T-helper 1 cell (primary cell): ENCODE data around the gene KCNH1.

ENCODE experiments used
- DNase-seq, 5 donors: peaks; one replicate each; pipeline ENCODE4 v3.0.0-alpha.2; 2012 to 2020

The KCNH1 gene

DNA sequence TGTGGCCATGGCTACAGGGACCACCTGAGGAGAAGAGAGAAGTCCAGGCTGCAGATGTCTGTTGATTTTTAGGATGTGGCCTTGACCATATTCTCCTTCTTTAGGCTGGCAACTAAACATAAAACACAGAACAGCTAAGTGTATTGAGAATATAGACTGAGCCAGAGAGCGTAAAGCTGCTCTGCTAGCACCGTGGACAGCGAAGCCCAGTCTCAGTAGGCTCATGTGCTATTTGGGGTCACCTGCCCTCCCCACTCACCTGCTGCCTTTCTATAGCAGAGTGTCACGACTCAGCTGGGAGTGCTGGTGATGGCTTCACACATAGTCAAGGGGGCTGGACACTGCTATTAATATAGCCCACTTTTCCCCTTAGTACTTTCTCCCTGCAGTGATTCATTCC, 278.5 kb downstream of the KCNH1 start:
- no peak for DNase-seq

DNA sequence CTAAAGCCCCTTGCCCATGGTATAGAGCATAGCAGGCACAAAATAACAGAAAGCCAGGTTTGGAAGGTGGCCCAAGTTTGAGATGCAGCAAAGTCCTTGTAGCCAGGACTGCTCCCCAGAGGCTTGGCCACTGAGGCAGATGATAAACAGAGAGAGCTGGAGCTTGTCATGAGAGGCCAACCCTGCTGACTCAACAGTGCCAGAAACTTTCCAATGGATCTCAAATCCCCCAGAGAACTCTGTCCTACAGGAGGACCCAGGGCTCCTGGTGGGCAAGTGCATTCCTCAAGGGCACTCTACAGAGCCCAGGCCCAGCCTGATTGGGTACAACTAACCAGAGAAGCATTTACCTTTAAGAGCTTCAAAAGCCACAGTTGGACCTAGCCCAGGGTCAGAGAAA, 280.7 kb downstream of the KCNH1 start:
- DNase-seq: no peak

- no peak for DNase-seq
These were observed 283.4 kb downstream of the KCNH1 start for GRCh38 chr1:210850556-210850955.

DNA sequence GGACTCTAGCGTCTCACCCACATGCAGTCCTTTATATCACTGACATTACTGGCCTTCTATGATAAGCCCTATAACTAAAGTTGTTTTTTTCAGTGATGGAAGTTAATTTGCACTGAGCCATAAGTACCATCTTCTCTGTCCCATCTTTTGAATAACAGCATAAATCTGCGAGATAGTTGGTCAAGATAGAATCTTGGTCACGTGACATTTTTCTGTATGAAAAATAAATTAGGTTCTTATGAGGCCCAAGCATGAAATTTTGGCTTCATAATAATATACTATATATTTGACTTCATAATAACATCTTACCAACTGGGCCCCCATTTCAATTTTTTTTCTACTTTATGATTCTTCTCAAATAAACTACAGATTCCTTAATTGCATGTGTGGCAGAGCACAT, 285.5 kb downstream of the KCNH1 start:
- DNase-seq: no peak

GRCh38 chr1:210841926-210842625, 291.9 kb downstream of the KCNH1 start:
- no peak for DNase-seq

- no peak for DNase-seq
These were observed 303.6 kb downstream of the KCNH1 start for GRCh38 chr1:210830034-210831028.

DNA sequence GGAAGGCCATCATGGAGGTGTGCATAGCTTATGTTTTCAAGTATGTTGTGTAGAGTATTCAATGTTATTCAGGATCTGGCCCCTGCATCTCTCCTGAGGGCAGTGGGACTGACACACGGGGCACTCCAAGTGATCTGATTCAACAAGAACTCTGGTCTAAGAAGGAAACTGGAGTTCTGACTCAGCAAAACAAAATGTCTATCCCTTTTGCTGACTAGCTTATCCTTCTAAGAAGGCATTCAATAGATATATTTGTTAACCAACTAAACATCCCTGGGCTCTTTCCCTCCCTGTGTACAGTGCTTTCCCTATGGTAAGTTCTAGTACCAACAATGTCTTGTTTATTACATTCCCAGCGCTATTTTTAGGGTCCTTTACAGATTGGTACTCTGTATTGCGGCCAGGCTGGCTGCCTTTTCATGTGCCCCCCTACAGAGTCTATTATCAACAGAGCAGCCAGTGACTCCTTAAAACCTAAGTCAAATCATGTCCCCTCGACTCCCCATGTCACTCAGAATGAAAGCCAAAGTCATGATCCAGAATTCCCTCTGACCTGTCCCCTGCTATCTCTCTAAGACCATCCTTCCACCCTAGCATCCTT, 304.9 kb downstream of the KCNH1 start:
- DNase-seq: no peak

GRCh38 chr1:210827481-210827880, 306.5 kb downstream of the KCNH1 start:
- DNase-seq: no peak

DNA sequence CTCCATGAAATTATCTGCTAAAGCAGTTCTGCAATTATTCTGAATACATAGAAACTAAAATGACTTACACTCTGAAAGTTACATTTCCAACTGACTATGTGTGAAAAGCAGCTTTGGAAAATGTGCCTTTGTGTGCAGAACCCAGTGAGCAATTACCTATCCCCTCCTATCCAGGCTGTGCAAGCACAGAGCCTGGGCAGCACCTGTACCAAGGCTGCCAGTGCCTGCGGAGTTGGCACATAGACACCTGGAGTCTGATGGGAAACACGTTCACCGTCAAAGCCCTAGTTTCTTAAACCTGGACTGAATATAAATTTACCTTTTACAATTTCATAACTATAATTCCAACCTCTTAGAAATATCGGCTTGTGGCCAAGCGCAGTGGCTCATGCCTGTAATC, 307.3 kb downstream of the KCNH1 start:
- no peak for DNase-seq

DNA sequence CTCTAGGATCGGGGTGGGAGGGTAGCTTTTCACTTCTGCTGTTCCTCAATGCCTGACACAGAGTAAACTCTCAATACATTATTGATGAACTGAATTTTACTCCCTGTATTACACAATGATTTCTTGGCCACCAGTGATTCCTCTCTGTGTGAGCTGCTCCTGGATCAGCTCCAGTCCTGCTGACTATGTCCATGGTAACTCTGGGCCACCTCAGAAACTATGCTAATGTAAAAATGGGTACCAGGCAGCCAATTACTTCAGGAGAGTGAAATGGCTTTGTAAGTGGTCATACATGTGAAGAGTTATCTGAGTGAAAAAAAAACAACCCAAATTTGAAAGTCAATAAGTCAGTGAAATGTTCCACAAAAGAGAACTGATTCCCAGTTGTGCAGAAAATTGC, 311.0 kb downstream of the KCNH1 start:
- DNase-seq: no peak

DNA sequence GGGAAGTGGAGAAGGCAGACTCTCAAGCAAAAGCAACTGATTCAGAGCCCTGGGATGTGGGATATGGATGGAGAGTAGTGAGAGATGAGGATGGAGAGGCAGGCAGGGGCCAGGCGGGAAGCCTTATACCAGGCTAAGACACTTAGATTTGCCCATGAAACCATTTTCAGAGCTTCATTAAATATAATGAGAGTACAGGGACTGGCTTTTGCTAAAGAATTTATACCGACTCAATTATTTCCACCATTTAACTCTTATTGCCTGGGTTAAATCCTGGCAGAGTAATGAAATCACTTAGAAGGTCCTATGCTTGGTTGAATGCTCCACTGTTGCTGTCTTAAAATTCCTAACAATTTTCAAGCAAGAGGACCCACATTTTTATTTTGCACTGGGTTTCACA, 311.7 kb downstream of the KCNH1 start:
- no peak for DNase-seq

- no peak for DNase-seq
These were observed 312.3 kb downstream of the KCNH1 start for GRCh38 chr1:210821615-210822014.

DNA sequence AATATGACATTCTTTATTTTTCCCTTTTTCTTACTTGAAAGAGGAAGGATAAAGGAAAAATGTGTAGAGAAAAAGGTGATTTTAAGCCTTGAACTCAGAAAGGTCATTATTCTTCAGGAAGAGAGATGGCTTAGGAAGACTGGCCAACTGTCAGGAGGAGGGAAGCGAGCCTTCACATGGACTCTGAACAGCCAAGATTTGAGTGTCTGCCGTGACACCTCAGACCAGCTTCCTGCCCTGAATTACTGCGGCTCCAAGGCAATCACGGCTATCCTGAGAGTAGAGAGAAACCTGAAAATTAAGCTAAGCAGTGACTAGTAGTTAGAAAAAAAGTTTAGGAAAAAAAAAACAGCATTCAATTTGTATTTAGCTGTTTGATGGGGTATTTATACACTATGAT, 314.7 kb downstream of the KCNH1 start:
- DNase-seq: no peak

DNA sequence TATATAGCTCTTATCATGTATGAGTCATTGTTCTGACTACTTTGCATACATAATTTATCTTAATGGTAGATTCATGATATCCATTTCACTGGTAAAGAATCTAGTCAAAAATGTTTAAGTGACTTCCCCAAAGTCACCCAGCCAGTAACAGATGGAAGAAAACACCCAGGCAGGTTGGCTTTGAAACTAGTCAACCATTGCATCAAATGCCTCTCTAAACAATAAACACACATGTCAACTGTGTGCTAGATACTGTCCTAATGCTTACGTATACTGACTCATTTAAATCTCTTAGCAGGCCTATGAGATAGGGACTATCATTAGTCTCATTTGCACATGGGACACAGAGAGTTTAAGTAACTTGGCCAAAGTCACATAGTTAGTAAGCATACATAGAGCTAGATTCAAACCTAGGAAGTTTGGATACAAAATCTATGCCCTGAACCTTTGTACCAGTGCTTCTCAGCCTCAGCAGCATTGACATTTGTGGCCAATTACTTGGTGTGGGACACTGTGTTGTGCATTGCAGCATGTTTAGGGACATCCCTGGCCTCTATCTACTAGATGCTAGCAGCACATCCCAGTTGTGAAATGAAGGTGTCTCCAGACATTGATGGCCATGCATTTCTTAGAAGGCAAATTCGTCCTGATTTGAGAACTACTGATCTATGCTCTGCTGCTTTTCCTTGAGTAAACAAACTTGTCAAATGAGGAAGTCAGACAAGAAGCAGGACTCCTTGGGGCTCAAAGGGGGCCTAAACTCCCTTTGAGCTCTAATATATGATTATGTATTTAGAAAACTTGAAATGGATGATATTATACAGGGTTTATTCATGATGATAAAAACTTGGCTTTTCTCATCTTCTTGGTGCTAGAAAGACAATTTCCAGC, 316.3 kb downstream of the KCNH1 start:
- DNase-seq: no peak

GRCh38 chr1:210815641-210816550, 318.1 kb downstream of the KCNH1 start:
- no peak for DNase-seq

- DNase-seq: no peak
These were observed 319.4 kb downstream of the KCNH1 start for GRCh38 chr1:210814382-210815123.

DNA sequence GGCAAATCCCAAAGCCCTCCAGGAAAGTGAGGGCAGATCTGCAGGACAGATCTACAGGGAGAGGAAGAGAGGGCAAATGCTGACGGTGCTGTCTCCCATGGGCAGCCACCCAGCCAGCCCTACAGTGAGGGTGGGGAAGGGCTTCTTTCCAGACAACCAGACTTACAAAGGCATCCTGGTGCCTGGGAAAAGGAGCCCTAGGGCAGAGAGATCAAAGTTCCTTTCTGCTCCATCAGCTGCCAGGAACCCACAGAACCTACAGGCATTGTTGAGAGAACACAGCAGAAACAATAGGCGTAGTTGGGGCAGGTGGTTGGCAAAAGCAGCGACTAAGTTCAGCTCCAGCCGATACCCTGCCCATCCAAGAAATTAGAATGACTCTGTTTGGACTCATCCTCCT, 332.4 kb downstream of the KCNH1 start:
- DNase-seq: no peak

- DNase-seq: no peak
These were observed 333.2 kb downstream of the KCNH1 start for GRCh38 chr1:210800756-210801155.

DNA sequence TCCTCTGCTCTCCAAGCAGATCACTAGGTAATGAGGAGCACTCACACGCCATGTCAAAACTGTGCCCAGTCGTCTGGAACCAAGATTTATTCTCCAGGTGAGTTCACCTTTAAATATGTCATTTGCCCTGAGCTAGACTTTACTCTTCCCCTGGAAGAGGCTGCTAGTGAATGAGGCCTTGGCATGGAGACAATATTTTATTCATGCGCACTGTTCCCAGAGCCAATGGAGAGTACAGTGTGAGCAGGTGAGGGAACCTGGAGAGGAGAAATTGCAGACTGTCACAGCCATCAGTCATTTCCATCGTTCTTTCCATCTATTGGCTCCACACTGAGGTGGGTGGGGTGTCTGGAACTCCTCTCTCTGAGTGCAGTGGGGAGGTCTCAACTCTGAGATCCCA, 333.6 kb downstream of the KCNH1 start:
- DNase-seq: no peak

DNA sequence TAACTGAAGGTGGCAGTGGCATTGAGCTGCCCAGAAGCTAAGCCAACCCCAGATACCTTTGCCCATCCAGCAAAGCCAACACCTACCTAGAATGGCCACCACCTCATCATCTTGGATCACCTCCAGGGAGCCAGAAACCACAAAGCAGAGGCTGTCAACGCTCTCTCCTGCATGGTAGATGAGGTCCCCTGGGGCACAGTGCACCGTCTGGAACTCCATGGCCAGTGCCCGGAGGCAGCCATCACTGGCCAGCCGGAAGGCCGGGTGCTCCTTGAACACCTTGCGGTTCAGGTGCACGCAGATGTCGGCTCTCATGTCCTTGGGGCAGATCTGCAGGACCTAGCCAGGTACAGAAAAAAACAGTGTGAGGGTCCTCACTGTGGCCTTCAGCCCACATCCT, 336.5 kb downstream of the KCNH1 start:
- DNase-seq: no peak

DNA sequence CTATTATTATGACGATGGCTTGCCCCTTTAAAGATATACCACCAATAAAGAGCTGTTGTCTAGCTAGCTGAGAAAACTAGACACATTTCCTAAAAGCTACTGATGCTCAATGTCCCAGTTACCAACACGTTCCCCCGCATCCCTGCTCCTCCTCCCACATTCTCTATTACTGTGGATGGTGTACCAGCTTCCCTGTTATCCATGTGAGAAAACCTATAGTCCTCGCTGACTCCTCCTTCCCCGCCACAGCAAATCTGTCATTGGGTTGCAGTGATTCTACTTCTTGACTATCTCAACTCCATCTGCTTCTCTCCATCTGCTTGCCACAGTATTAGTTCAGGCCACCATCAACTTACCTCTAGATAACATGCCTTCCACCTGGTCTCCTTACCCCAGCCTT, 337.5 kb downstream of the KCNH1 start:
- DNase-seq: no peak
